ENCODE data around the gene BGN. TPM values are rescaled to one million over a fixed set of nuclear protein-coding genes. Genes with fewer than 3 reads are reported as not detected.

BGN gene
- total RNA-seq, 1 experiment from 2014 or later, result 0.37 TPM

- no peak within 1 kb of the TSS for H3K9ac ChIP-seq (ENCODE audit: low read length)
- intact Hi-C loops (cut with micrococcal nuclease), result no loop called here
- ChIA-PET POLR2A (no interaction called here), CTCF (no interaction called here), RAD21 (ENCODE audit: low non-redundant PET in 1 of 2, low total read pairs in 2 of 2, uncharacterized antibody in 2 of 2, unreplicated experiment in 2 of 2) (no interaction called here)
- H3K9me3 ChIP-seq (ENCODE audit: control insufficient read depth in 1 of 2, insufficient read depth in 1 of 2, low read depth in 1 of 2, low read length in 2 of 2), result no peaks in the 10 kb centered on the region
- no peak within 1 kb of the TSS for H3K4me3 ChIP-seq (replicated peaks in 1 of 2; ENCODE audit: low read depth in 1 of 2, low read length in 2 of 2)
- no TSS peak for BruUV-seq (replicated peaks)
- H2AFZ ChIP-seq (ENCODE audit: low read depth, low read length, poor library complexity, severe bottlenecking), result no peak within 1 kb of the TSS
- ATAC-seq (no peak), DNase-seq (ENCODE audit: low read depth, low spot score) (no peak)
- no peaks in the 10 kb centered on the region for H4K20me1 ChIP-seq (ENCODE audit: insufficient read depth)
- H3K4me2 ChIP-seq (ENCODE audit: low read length), result no peak within 1 kb of the TSS
- no peaks in the 10 kb centered on the region for H3K4me1 ChIP-seq (ENCODE audit: control insufficient read depth in 1 of 2, insufficient read depth in 2 of 2, low read length in 2 of 2)
- no peak for TF ChIP-seq ZFX (IDR thresholded peaks at IDR 0.05)
- no peaks in the 10 kb centered on the region for H3K36me3 ChIP-seq (ENCODE audit: control insufficient read depth in 1 of 2, insufficient read depth in 2 of 2, low read length in 2 of 2)
- no peak within 1 kb of the TSS for H3K27ac ChIP-seq (ENCODE audit: low read depth, low read length)
- no peaks in the 10 kb centered on the region for H3K27me3 ChIP-seq (ENCODE audit: insufficient read depth, low read length)
- no peaks in the 10 kb centered on the region for H3K9me2 ChIP-seq (ENCODE audit: insufficient read depth)
- no peaks in the 10 kb centered on the region for H3K79me2 ChIP-seq (ENCODE audit: insufficient read depth, low read length)
Measured at GRCh38 chrX:153517423-153517822, 22.6 kb downstream of the BGN start, which contains the start of gene ATP2B3. TSS of gene ATP2B3 (plus strand) at chrX:153517642. CDS start at chrX:153536248, 18,606 bp downstream.

GRCh38 chrX:153517946-153518834, 23.4 kb downstream of the BGN start:
- no peak overlapping the region for H3K9ac ChIP-seq (ENCODE audit: low read length)
- no peaks in the 10 kb centered on the region for H3K9me2 ChIP-seq (ENCODE audit: insufficient read depth)
- no peak overlapping the region for H3K27ac ChIP-seq (ENCODE audit: low read depth, low read length)
- intact Hi-C loops (cut with micrococcal nuclease), result no loop called here
- no peaks in the 10 kb centered on the region for H3K4me1 ChIP-seq (ENCODE audit: control insufficient read depth in 1 of 2, insufficient read depth in 2 of 2, low read length in 2 of 2)
- ChIA-PET CTCF (no interaction called here), POLR2A (no interaction called here), RAD21 (ENCODE audit: low non-redundant PET in 1 of 2, low total read pairs in 2 of 2, uncharacterized antibody in 2 of 2, unreplicated experiment in 2 of 2) (no interaction called here)
- no peaks in the 10 kb centered on the region for H4K20me1 ChIP-seq (ENCODE audit: insufficient read depth)
- DNase-seq (ENCODE audit: low read depth, low spot score), result no peak
- no peaks in the 10 kb centered on the region for H3K9me3 ChIP-seq (ENCODE audit: control insufficient read depth in 1 of 2, insufficient read depth in 1 of 2, low read depth in 1 of 2, low read length in 2 of 2)
- no TSS peak for BruUV-seq (replicated peaks)
- no peak overlapping the region for H2AFZ ChIP-seq (ENCODE audit: low read depth, low read length, poor library complexity, severe bottlenecking)
- H3K4me3 ChIP-seq (replicated peaks in 1 of 2; ENCODE audit: low read depth in 1 of 2, low read length in 2 of 2), result no peak overlapping the region
- no peaks in the 10 kb centered on the region for H3K79me2 ChIP-seq (ENCODE audit: insufficient read depth, low read length)
- no peak overlapping the region for H3K4me2 ChIP-seq (ENCODE audit: low read length)
- no peaks in the 10 kb centered on the region for H3K36me3 ChIP-seq (ENCODE audit: control insufficient read depth in 1 of 2, insufficient read depth in 2 of 2, low read length in 2 of 2)
- TF ChIP-seq CTCF (IDR thresholded peaks at IDR 0.05 in 2 of 3, conservative IDR thresholded peaks at IDR 0.05 in 1 of 3; ENCODE audit: borderline replicate concordance in 1 of 3, insufficient read depth in 1 of 3, low read depth in 2 of 3, low read length in 2 of 3) (no peak), ZNF274 (IDR thresholded peaks at IDR 0.05; ENCODE audit: low read depth, low read length) (no peak), ZBTB33 (IDR thresholded peaks at IDR 0.05; ENCODE audit: extremely low read depth, insufficient replicate concordance, low read length) (no peak), EZH2 (IDR thresholded peaks at IDR 0.05) (no peak), CEBPB (IDR thresholded peaks at IDR 0.05; ENCODE audit: low read depth) (no peak), CBX3 (IDR thresholded peaks at IDR 0.05; ENCODE audit: low read depth) (no peak), SP1 (IDR thresholded peaks at IDR 0.05; ENCODE audit: low read depth) (no peak), EZH2phosphoT487 (IDR thresholded peaks at IDR 0.05; ENCODE audit: borderline replicate concordance) (no peak), FOSL1 (IDR thresholded peaks at IDR 0.05; ENCODE audit: low read depth) (no peak), POLR2A (IDR thresholded peaks at IDR 0.05; ENCODE audit: borderline replicate concordance, extremely low read depth, insufficient read depth, insufficient read length) (no peak), ZFX (IDR thresholded peaks at IDR 0.05) (no peak), SRF (IDR thresholded peaks at IDR 0.05; ENCODE audit: low read depth) (no peak), TCF7L2 (IDR thresholded peaks at IDR 0.05; ENCODE audit: borderline replicate concordance, extremely low read depth, insufficient read depth, insufficient read length) (no peak), RAD21 (IDR thresholded peaks at IDR 0.05; ENCODE audit: low read depth) (no peak)
- no peaks in the 10 kb centered on the region for H3K27me3 ChIP-seq (ENCODE audit: insufficient read depth, low read length)
- ATAC-seq, result no peak

Data from HCT116 (cell line).